ENCODE data around the gene ITPRID1. TPM values are rescaled to one million over a fixed set of nuclear protein-coding genes. Genes with fewer than 3 reads are reported as not detected.

The ITPRID1 gene
- total and polyA plus RNA-seq, 9 of the 15 experiments (the other 6 are each of a cell fraction or from before 2014, with no cell fraction given) = not detected

DNA sequence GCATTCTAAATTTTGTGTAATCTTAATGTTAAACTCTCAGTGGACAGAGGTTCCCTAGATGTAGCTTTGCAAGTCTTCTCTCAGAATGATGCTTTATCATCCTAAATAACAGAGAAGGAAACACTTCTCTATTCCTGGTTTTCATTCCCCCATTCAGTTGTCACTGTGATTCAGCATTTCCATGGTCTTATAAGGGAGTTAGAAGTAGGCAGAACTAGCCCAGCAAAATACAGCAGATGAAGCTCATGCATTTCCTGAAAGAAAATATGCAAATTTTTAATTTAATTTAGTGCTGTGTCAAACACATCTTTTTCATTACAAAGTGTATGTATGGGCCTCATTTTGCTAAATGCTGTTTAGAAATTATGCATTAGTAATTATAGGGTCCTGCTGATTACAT, 70.1 kb downstream of the ITPRID1 start:
- no TSS peak for BruUV-seq (replicated peaks)
- FAIRE-seq = no peak
- no peak overlapping the region for H2AFZ ChIP-seq (ENCODE audit: low read depth, low read length)

More for the DNA sequence above, 70.1 kb downstream of the ITPRID1 start:
- Histone ChIP-seq H3K27ac (ENCODE audit: extremely low read depth, low read depth, low read length) (no peak overlapping the region), H3K4me3 (no peak overlapping the region), H3K9me1 (ENCODE audit: control insufficient read depth, insufficient read depth, low read length) (no peaks in the 10 kb centered on the region), H3K36me3 (ENCODE audit: control insufficient read depth, insufficient read depth, low read length) (no peaks in the 10 kb centered on the region), H3K79me2 (ENCODE audit: control insufficient read depth, insufficient read depth, low read length) (no peaks in the 10 kb centered on the region), H3K4me2 (ENCODE audit: insufficient read depth, low read length) (no peak overlapping the region), H3K9ac (ENCODE audit: insufficient read depth in 1 of 2, low read depth in 2 of 2, low read length in 2 of 2) (no peak overlapping the region), H4K20me1 (replicated peaks; ENCODE audit: control insufficient read depth, insufficient read depth, low read length) (no peaks in the 10 kb centered on the region), H3K4me1 (replicated peaks in 1 of 2; ENCODE audit: control insufficient read depth in 2 of 2, insufficient read depth in 2 of 2, low read length in 2 of 2) (no peaks in the 10 kb centered on the region), H3K27me3 (ENCODE audit: control insufficient read depth in 2 of 2, insufficient read depth in 2 of 2, low read length in 2 of 2) (no peaks in the 10 kb centered on the region), H3K9me3 (replicated peaks; ENCODE audit: control insufficient read depth, insufficient read depth, low read depth, low read length) (no peaks in the 10 kb centered on the region)
- POLR2A ChIA-PET = no interaction called here
- CTCF ChIA-PET (ENCODE audit: low intra/inter-chr PET ratio) = no interaction called here
- in situ Hi-C loops (cut with MboI) = no loop called here
- ATAC-seq (no peak), DNase-seq (ENCODE audit: extremely low read depth in 1 of 4, low spot score in 3 of 4) (no peak)
- intact Hi-C loops (cut with micrococcal nuclease) = no loop called here
- TF ChIP-seq ZNF707 (CRISPR knock-in tag; conservative IDR thresholded peaks at IDR 0.05) = no peak
- TF ChIP-seq ZNF175 (CRISPR knock-in tag; IDR thresholded peaks at IDR 0.05; ENCODE audit: low read depth) = no peak
- TF ChIP-seq, protein P1, sequence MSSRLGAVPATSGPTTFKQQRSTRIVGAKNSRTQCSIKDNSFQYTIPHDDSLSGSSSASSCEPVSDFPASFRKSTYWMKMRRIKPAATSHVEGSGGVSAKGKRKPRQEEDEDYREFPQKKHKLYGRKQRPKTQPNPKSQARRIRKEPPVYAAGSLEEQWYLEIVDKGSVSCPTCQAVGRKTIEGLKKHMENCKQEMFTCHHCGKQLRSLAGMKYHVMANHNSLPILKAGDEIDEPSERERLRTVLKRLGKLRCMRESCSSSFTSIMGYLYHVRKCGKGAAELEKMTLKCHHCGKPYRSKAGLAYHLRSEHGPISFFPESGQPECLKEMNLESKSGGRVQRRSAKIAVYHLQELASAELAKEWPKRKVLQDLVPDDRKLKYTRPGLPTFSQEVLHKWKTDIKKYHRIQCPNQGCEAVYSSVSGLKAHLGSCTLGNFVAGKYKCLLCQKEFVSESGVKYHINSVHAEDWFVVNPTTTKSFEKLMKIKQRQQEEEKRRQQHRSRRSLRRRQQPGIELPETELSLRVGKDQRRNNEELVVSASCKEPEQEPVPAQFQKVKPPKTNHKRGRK (tag; IDR thresholded peaks at IDR 0.05) = no peak
- no peak for TF ChIP-seq MCM7 (IDR thresholded peaks at IDR 0.05)
- no peak for TF ChIP-seq ZNF584 (CRISPR knock-in tag; IDR thresholded peaks at IDR 0.05; ENCODE audit: low read depth)
- no peak for TF ChIP-seq NFE2L1 (tag; IDR thresholded peaks at IDR 0.05; ENCODE audit: borderline replicate concordance, low read depth)
- TF ChIP-seq ZBTB1 (CRISPR knock-in tag; IDR thresholded peaks at IDR 0.05; ENCODE audit: borderline replicate concordance, low read depth) = no peak
- no peak for TF ChIP-seq ZKSCAN8 (CRISPR knock-in tag; IDR thresholded peaks at IDR 0.05)
- no peak for TF ChIP-seq ZNF431 (CRISPR knock-in tag; IDR thresholded peaks at IDR 0.05)
- TF ChIP-seq POLR3G (IDR thresholded peaks at IDR 0.05; ENCODE audit: extremely low read depth, insufficient read length, insufficient replicate concordance) = no peak
- no peak for TF ChIP-seq ZNF830 (CRISPR knock-in tag; IDR thresholded peaks at IDR 0.05)
- TF ChIP-seq, protein P2, sequence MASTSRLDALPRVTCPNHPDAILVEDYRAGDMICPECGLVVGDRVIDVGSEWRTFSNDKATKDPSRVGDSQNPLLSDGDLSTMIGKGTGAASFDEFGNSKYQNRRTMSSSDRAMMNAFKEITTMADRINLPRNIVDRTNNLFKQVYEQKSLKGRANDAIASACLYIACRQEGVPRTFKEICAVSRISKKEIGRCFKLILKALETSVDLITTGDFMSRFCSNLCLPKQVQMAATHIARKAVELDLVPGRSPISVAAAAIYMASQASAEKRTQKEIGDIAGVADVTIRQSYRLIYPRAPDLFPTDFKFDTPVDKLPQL (IDR thresholded peaks at IDR 0.05; ENCODE audit: extremely low read depth, insufficient read length) = no peak
- no peak for TF ChIP-seq ZNF274 (IDR thresholded peaks at IDR 0.05; ENCODE audit: borderline replicate concordance, low read depth, low read length)
- TF ChIP-seq YBX1 (IDR thresholded peaks at IDR 0.05) = no peak
- TF ChIP-seq PHF8 (IDR thresholded peaks at IDR 0.05; ENCODE audit: borderline replicate concordance, low read length) = no peak
- no peak for TF ChIP-seq PHB (CRISPR knock-in tag; IDR thresholded peaks at IDR 0.05)
- TF ChIP-seq ZNF507 (tag; conservative IDR thresholded peaks at IDR 0.05) = no peak
- TF ChIP-seq HOXB6 (CRISPR knock-in tag; IDR thresholded peaks at IDR 0.05; ENCODE audit: borderline replicate concordance) = no peak
- no peak for TF ChIP-seq SRSF7 (optimal IDR thresholded peaks at IDR 0.05; ENCODE audit: low read depth, low read length)
- TF ChIP-seq ZBED1 (IDR thresholded peaks at IDR 0.05) = no peak
